Posterior vena cava (tissue), 2 donors: ENCODE data around the gene PITX2. TPM values are rescaled to one million over a fixed set of nuclear protein-coding genes. Genes with fewer than 3 reads are reported as not detected.
"Not testable (repeated sequence)": the region's sequence is repeated elsewhere in the genome, so short reads cannot be mapped to it uniquely, and the experiment has no call there.

ENCODE experiments used
- DNase-seq: peaks from one replicate; pipeline ENCODE4 v3.0.0-alpha.2; 2020; ENCODE audit warnings: low spot score
- intact Hi-C, 2 donors: fragments of 100-400 bp; cut with DNase I; formaldehyde crosslinking; loops; one replicate each; pipeline versions ENCODE4 v1.14.1 to v1.14.2; 2022 to 2023
- total RNA-seq, 2 donors: library from RNA; stranded (reverse); fragmentation: NEBNext Ultra II Directional; extraction: Animal tissue kit (Norgen Biotek cat#: 25700); gene quantifications; one replicate each; pipeline ENCODE4 v1.2.1, GENCODE V29; 2021
- donor health status: DM: yes; HTN: yes; CAD: no.
- donor health status: DM: yes; HTN: yes; CAD: no.

The PITX2 gene
- total RNA-seq, 2 donors from 2014 or later, result 0.19 to 0.43 TPM

GRCh38 chr4:110576696-110577095 lies 46.2 kb downstream of the PITX2 start:
- intact Hi-C loops, DNase-seq: not testable (repeated sequence)

Other genes starting within 250 kb of the PITX2 start
- gene ENPEP, start 146.9 kb downstream of the PITX2 start, total RNA-seq, result 1 to 10 TPM; 3.1 to 5.7 TPM